Fibroblast of the aortic adventitia (primary cell): ENCODE data around the gene CTNNA3. TPM values are rescaled to one million over a fixed set of nuclear protein-coding genes. Genes with fewer than 3 reads are reported as not detected.
"Not testable (repeated sequence)": the region's sequence is repeated elsewhere in the genome, so short reads cannot be mapped to it uniquely, and the experiment has no call there.

Experiments
- DNase-seq: peaks from one replicate; pipeline ENCODE4 v3.0.0-alpha.2; 2010; ENCODE audit warnings: low read depth
- H3K4me3 ChIP-seq: 2 replicates; pipeline ENCODE4 v1.5.1; 2011; ENCODE audit warnings: low read depth, mild to moderate bottlenecking, control low read depth, low read length, moderate library complexity
- CTCF ChIP-seq: IDR thresholded peaks from 2 replicates; pipeline ENCODE4 v1.5.1; 2011; ENCODE audit warnings: mild to moderate bottlenecking, low read length, control low read depth, inconsistent platforms; ENCODE audit not compliant: insufficient read depth
- total RNA-seq: library from RNA; depleted of rRNA; stranded (reverse); fragments of >200 nt; gene quantifications from 2 replicates; pipeline ENCODE4 v1.2.3, GENCODE V29; 2012; ENCODE audit warnings: low replicate concordance

CTNNA3 gene
- total RNA-seq, 1 donor, result not detected

GRCh38 chr10:67222934-67223333 lies 473.1 kb downstream of the CTNNA3 start:
- DNase-seq, result no peak
- TF ChIP-seq CTCF, result no peak
- H3K4me3 ChIP-seq, result no peak overlapping the region

GRCh38 chr10:67221939-67222494 lies 474.0 kb downstream of the CTNNA3 start:
- no peak for TF ChIP-seq CTCF
- H3K4me3 ChIP-seq, result no peak overlapping the region
- DNase-seq, result no peak

- H3K4me3 ChIP-seq, result no peak overlapping the region
- no peak for TF ChIP-seq CTCF
- no peak for DNase-seq
Measured at GRCh38 chr10:67211680-67212079, 484.3 kb downstream of the CTNNA3 start.

GRCh38 chr10:67207923-67208322 lies 488.1 kb downstream of the CTNNA3 start:
- H3K4me3 ChIP-seq, DNase-seq: not testable (repeated sequence)

- no peak overlapping the region for H3K4me3 ChIP-seq
- no peak for DNase-seq
- TF ChIP-seq CTCF, result no peak
Measured at GRCh38 chr10:67200913-67201564, 495.0 kb downstream of the CTNNA3 start.

- no peak overlapping the region for H3K4me3 ChIP-seq
- DNase-seq, result no peak
- TF ChIP-seq CTCF, result no peak
Measured at GRCh38 chr10:67175354-67175753, 520.6 kb downstream of the CTNNA3 start.

GRCh38 chr10:67173787-67174186 lies 522.2 kb downstream of the CTNNA3 start:
- no peak overlapping the region for H3K4me3 ChIP-seq
- no peak for DNase-seq
- TF ChIP-seq CTCF, result no peak
